Fibroblast of lung (primary cell): ENCODE results near the gene COL11A2.

Experiments used
- CTCF ChIP-seq, 2 donors: IDR thresholded peaks in 1 of 2; conservative IDR thresholded peaks in 1 of 2; 1 replicate in 1 of 2; 2 replicates in 1 of 2; pipeline ENCODE4 v1.5.1; 2011 to 2012; ENCODE audit warnings: low read length in 2 of 2, control low read depth in 1 of 2, inconsistent platforms in 1 of 2, low read depth in 1 of 2, mild to moderate bottlenecking in 1 of 2
- EZH2 ChIP-seq: IDR thresholded peaks from 2 replicates; pipeline ENCODE4 v1.5.1; 2012; ENCODE audit warnings: low read length, control low read depth, mild to moderate bottlenecking; ENCODE audit errors: missing control alignments

- TF ChIP-seq CTCF (conservative IDR thresholded peaks at IDR 0.05 in 1 of 2, IDR thresholded peaks at IDR 0.05 in 1 of 2; ENCODE audit: low read depth in 1 of 2, low read length in 2 of 2) = peak; percentile 24 to 44
- no peak for TF ChIP-seq EZH2
Observed at GRCh38 chr6:33123732-33124524, 68.3 kb downstream of the COL11A2 start.
